K562 (cell line): ENCODE data around the gene KCND2. TPM values are rescaled to one million over a fixed set of nuclear protein-coding genes. Genes with fewer than 3 reads are reported as not detected.

Source experiments
- ATAC-seq: fragments of 200-7000 bp; cut with Tn5 transposase; 3 replicates; pipeline ENCODE4 v1.9.1; 2020; ENCODE audit warnings: moderate library complexity
- BruUV-seq: library from RNA; stranded (reverse); fragments of 400-500 nt; replicated peaks from 2 replicates; lab custom pipeline; 2021; lab: Mats Ljungman, UMichigan
- CTCF ChIA-PET: fragments of 300-600 bp; formaldehyde crosslinking; extraction: SDS; loops from one replicate; lab custom pipeline; 2021; ENCODE audit warnings: low intra/inter-chr PET ratio; lab: Yijun Ruan, JAX
- POLR2A ChIA-PET: fragments of 300-600, 350-650 bp; sonication (Branson Sonifier 250); formaldehyde crosslinking; extraction: SDS; loops from one replicate; lab custom pipeline; 2021; ENCODE audit warnings: antibody characterized with exemption, inconsistent platforms; lab: Yijun Ruan, JAX
- DNase-seq, 4 experiments: peaks; one replicate each; pipeline versions ENCODE4 v3.0.0 to v3.0.0-alpha.2; 2011 to 2018; ENCODE audit warnings: low spot score in 3 of 4, mixed read lengths in 3 of 4; ENCODE audit errors: extremely low read depth in 1 of 4
- FAIRE-seq: peaks from 2 replicates; lab custom pipeline; 2011; peaks lifted over from hg19 to GRCh38; lab: Jason Lieb, UNC
- H2AFZ ChIP-seq: 2 replicates; pipeline ENCODE4 v1.6.0; 2011; ENCODE audit warnings: low read depth, low read length, control low read depth, inconsistent platforms
- H3K27ac ChIP-seq: fragments of 200-600 bp; 3 replicates; pipeline ENCODE4 v1.8.0; 2011; ENCODE audit warnings: low read depth, mild to moderate bottlenecking, control low read depth, inconsistent platforms, low read length, moderate library complexity, mixed read lengths; ENCODE audit errors: extremely low read depth
- H3K27me3 ChIP-seq, 2 experiments: fragments of 300-600 bp in 1 of 2; 2 replicates in 1 of 2; 3 replicates in 1 of 2; pipeline versions ENCODE4 v1.6.0 to v1.8.0; 2011; ENCODE audit warnings: inconsistent platforms in 2 of 2, low read length in 2 of 2, mild to moderate bottlenecking in 1 of 2, mixed read lengths in 1 of 2, moderate library complexity in 1 of 2; ENCODE audit not compliant: control insufficient read depth in 2 of 2, insufficient read depth in 2 of 2
- H3K36me3 ChIP-seq: fragments of 300-600 bp; 3 replicates; pipeline ENCODE4 v1.8.0; 2011; ENCODE audit warnings: mild to moderate bottlenecking, low read length, inconsistent platforms; ENCODE audit not compliant: control insufficient read depth, insufficient read depth
- H3K4me1 ChIP-seq, 2 experiments: fragments of 200-600 bp in 1 of 2; replicated peaks in 1 of 2; 2 replicates in 1 of 2; 3 replicates in 1 of 2; pipeline versions ENCODE4 v1.5.1 to v1.8.0; 2011; ENCODE audit warnings: inconsistent platforms in 2 of 2, low read length in 2 of 2, mild to moderate bottlenecking in 1 of 2, mixed read lengths in 1 of 2, moderate library complexity in 1 of 2; ENCODE audit not compliant: control insufficient read depth in 2 of 2, insufficient read depth in 2 of 2
- H3K4me2 ChIP-seq: 2 replicates; pipeline ENCODE4 v1.6.1; 2011; ENCODE audit warnings: low read length, control low read depth, inconsistent platforms, mixed read lengths; ENCODE audit not compliant: insufficient read depth
- H3K4me3 ChIP-seq: fragments of 200-600 bp; sonication (generic), shearing (Covaris generic); 2 replicates; pipeline ENCODE4 v1.5.1; 2016; ENCODE audit warnings: control low read depth, inconsistent platforms
- H3K79me2 ChIP-seq: fragments of 200-600 bp; 3 replicates; pipeline ENCODE4 v1.8.0; 2011; ENCODE audit warnings: low read length, inconsistent platforms; ENCODE audit not compliant: control insufficient read depth, insufficient read depth
- H3K9ac ChIP-seq, 2 experiments: 2 replicates each; pipeline versions ENCODE4 v1.6.0 to v1.6.1; 2011; ENCODE audit warnings: low read depth in 2 of 2, low read length in 2 of 2, control low read depth in 1 of 2, inconsistent platforms in 1 of 2, mild to moderate bottlenecking in 1 of 2, mixed read lengths in 1 of 2; ENCODE audit not compliant: insufficient read depth in 1 of 2
- H3K9me1 ChIP-seq: one replicate; pipeline ENCODE4 v1.6.0; 2011; ENCODE audit warnings: inconsistent platforms, mild to moderate bottlenecking, low read length, moderate library complexity; ENCODE audit not compliant: control insufficient read depth, insufficient read depth
- H3K9me3 ChIP-seq: replicated peaks from 2 replicates; pipeline ENCODE4 v1.5.1; 2011; ENCODE audit warnings: low read depth, low read length, inconsistent platforms; ENCODE audit not compliant: control insufficient read depth, insufficient read depth
- H4K20me1 ChIP-seq: replicated peaks from 2 replicates; pipeline ENCODE4 v1.6.1; 2011; ENCODE audit warnings: low read length, inconsistent platforms, mixed read lengths; ENCODE audit not compliant: control insufficient read depth, insufficient read depth
- ETV6 ChIP-seq, 3 experiments: fragments of 150-350 bp in 1 of 3; sonication (generic) in 1 of 3; formaldehyde crosslinking in 1 of 3; IDR thresholded peaks; 2 replicates each; pipeline versions ENCODE4 v1.6.1 to v1.8.0; 2014 to 2022; ENCODE audit warnings: borderline replicate concordance in 2 of 3, low read depth in 2 of 3, antibody characterized with exemption in 1 of 3, low read length in 1 of 3, mild to moderate bottlenecking in 1 of 3, missing genetic modification reagents in 1 of 3
- HDAC2 ChIP-seq: fragments of 450-650 bp; IDR thresholded peaks from 2 replicates; pipeline ENCODE4 v1.6.1; 2016; ENCODE audit warnings: mild to moderate bottlenecking
- HMGXB4 ChIP-seq: sonication (generic); formaldehyde crosslinking; IDR thresholded peaks from 2 replicates; pipeline ENCODE4 v1.8.1; 2023; ENCODE audit warnings: mild to moderate bottlenecking, missing genetic modification reagents
- NFE2 ChIP-seq: IDR thresholded peaks from 2 replicates; pipeline ENCODE4 v1.6.1; 2014; ENCODE audit warnings: antibody characterized with exemption, low read depth
- RFX7 ChIP-seq: fragments of 250-450 bp; sonication (Bioruptor Pico); IDR thresholded peaks from 2 replicates; pipeline ENCODE4 v1.5.1; 2021; ENCODE audit warnings: mild to moderate bottlenecking
- SMAD2 ChIP-seq: fragments of 150-350 bp; IDR thresholded peaks from 2 replicates; pipeline ENCODE4 v1.6.1; 2014; ENCODE audit warnings: low read depth, mild to moderate bottlenecking, low read length
- ZNF174 ChIP-seq: fragments of 250-450 bp; sonication (Bioruptor Pico); IDR thresholded peaks from 2 replicates; pipeline ENCODE4 v1.4.0; 2020; ENCODE audit warnings: mild to moderate bottlenecking
- ZNF398 ChIP-seq: fragments of 250-450 bp; sonication (Bioruptor Pico); IDR thresholded peaks from 2 replicates; pipeline ENCODE4 v1.8.0; 2021; ENCODE audit warnings: moderate library complexity, mild to moderate bottlenecking, inconsistent platforms
- ZNF583 ChIP-seq: fragments of 250-450 bp; sonication (Bioruptor Pico); IDR thresholded peaks from 2 replicates; pipeline ENCODE4 v1.4.0; 2020
- ZNF696 ChIP-seq: fragments of 250-450 bp; sonication (Bioruptor Pico); conservative IDR thresholded peaks from 2 replicates; pipeline ENCODE4 v1.4.0; 2020; ENCODE audit warnings: mild to moderate bottlenecking, moderate library complexity
- WGBS: fragments of 100-300 bp; shearing (Covaris generic); methylation state at CpG from one replicate; pipeline ENCODE4 v1.1.6; 2016; ENCODE audit warnings: low coverage, mixed read lengths; ENCODE audit not compliant: insufficient coverage; ENCODE audit errors: missing lambda C conversion rate; 5-methylcytosine and 5-hydroxymethylcytosine counted together
- in situ Hi-C: fragments of 300-500 bp; cut with MboI; formaldehyde crosslinking; loops from 4 replicates; pipeline ENCODE4 v1.15.0; 2018; ENCODE audit warnings: inconsistent platforms, mixed read lengths
- intact Hi-C: fragments of 100-400 bp; cut with micrococcal nuclease; formaldehyde crosslinking; loops from 2 replicates; pipeline ENCODE4 v1.14.2; 2022
- polyA plus RNA-seq, 8 experiments: library from polyadenylated mRNA; depleted of rRNA in 4 of 8; stranded (reverse) in 5 of 8; unstranded in 3 of 8; fragments of >200 nt; fragmentation: Nextera tagmentation in 2 of 8; fragmentation: Illumina TruSeq in 1 of 8; extraction: Ambion mirVana in 2 of 8; extraction: Trizol in 1 of 8; gene quantifications; 2 replicates each; pipeline versions ENCODE4 v1.2.1 to v1.2.3, GENCODE V29; 2011 to 2014; ENCODE audit warnings: inconsistent platforms in 1 of 8, missing spikeins in 1 of 8
- total RNA-seq, 7 experiments: library from RNA; depleted of rRNA in 6 of 7; stranded (reverse); fragments of >200 nt in 6 of 7; fragmentation: Illumina TruSeq in 2 of 7; extraction: Trizol in 2 of 7; gene quantifications; 2 replicates each; pipeline versions ENCODE4 v1.2.1 to v1.2.3, GENCODE V29; 2011 to 2021; ENCODE audit warnings: low replicate concordance in 1 of 7

KCND2 gene
- total and polyA plus RNA-seq, 9 of the 15 experiments (the other 6 are each of a cell fraction or from before 2014, with no cell fraction given): 0.03 to 0.12 TPM; not detected in 7

GRCh38 chr7:120628251-120628650 lies 355.3 kb downstream of the KCND2 start:
- CTCF ChIA-PET: no interaction called here
- H2AFZ ChIP-seq: no peak overlapping the region
- no peak for FAIRE-seq
- H3K9ac ChIP-seq: no peak overlapping the region
- BruUV-seq: no TSS peak
- no peaks in the 10 kb centered on the region for H3K27me3 ChIP-seq
- H4K20me1 ChIP-seq: no peaks in the 10 kb centered on the region
- H3K36me3 ChIP-seq: no peaks in the 10 kb centered on the region
- in situ Hi-C loops (no loop called here), intact Hi-C loops (no loop called here)
- 0% methylated on average over 1 of the region's 1 CpG for whole genome bisulfite sequencing
- POLR2A ChIA-PET: no interaction called here
- no peaks in the 10 kb centered on the region for H3K9me3 ChIP-seq
- H3K4me3 ChIP-seq: no peak overlapping the region
- TF ChIP-seq ZNF398 (CRISPR knock-in tag): no peak
- TF ChIP-seq ZNF174: no peak
- no peak for TF ChIP-seq HDAC2
- TF ChIP-seq SMAD2: no peak
- no peak for TF ChIP-seq ZNF583 (CRISPR knock-in tag)
- no peak for TF ChIP-seq HMGXB4 (CRISPR knock-in tag)
- no peak for TF ChIP-seq ZNF696 (CRISPR knock-in tag)
- TF ChIP-seq NFE2: no peak
- TF ChIP-seq ETV6 (IDR thresholded peaks at IDR 0.05; ENCODE audit: borderline replicate concordance in 1 of 2, low read depth in 2 of 2, low read length in 1 of 2): no peak
- no peak for TF ChIP-seq ETV6 (CRISPR knock-in tag; IDR thresholded peaks at IDR 0.05; ENCODE audit: borderline replicate concordance)
- TF ChIP-seq RFX7 (CRISPR knock-in tag): no peak
- no peaks in the 10 kb centered on the region for H3K79me2 ChIP-seq
- no peaks in the 10 kb centered on the region for H3K4me1 ChIP-seq
- H3K4me2 ChIP-seq: no peak overlapping the region
- H3K27ac ChIP-seq: no peak overlapping the region
- H3K9me1 ChIP-seq: no peaks in the 10 kb centered on the region
- DNase-seq: no peak
- ATAC-seq: no peak
